ENCODE results near the gene SLC4A7.

The SLC4A7 gene

DNA sequence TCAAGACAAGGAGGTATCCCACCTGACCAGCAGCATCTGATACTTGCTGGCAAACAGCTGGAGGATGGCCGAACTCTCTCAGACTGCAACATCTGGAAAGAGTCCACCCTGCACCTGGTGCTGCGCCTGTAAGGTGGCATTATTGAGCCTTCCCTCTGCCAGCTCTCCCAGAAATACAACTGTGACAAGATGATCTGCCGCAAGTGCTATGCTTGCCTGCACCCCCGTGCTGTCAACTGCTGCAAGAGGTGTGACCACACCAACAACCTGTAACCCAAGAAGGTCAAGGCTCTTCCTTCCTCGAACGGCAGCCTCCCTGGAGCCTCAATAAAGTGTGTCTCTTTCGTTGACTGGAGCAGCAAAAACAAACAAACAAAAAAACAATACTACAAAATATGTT, 2.2 kb upstream of the SLC4A7 start:
- TF ChIP-seq, protein P1, sequence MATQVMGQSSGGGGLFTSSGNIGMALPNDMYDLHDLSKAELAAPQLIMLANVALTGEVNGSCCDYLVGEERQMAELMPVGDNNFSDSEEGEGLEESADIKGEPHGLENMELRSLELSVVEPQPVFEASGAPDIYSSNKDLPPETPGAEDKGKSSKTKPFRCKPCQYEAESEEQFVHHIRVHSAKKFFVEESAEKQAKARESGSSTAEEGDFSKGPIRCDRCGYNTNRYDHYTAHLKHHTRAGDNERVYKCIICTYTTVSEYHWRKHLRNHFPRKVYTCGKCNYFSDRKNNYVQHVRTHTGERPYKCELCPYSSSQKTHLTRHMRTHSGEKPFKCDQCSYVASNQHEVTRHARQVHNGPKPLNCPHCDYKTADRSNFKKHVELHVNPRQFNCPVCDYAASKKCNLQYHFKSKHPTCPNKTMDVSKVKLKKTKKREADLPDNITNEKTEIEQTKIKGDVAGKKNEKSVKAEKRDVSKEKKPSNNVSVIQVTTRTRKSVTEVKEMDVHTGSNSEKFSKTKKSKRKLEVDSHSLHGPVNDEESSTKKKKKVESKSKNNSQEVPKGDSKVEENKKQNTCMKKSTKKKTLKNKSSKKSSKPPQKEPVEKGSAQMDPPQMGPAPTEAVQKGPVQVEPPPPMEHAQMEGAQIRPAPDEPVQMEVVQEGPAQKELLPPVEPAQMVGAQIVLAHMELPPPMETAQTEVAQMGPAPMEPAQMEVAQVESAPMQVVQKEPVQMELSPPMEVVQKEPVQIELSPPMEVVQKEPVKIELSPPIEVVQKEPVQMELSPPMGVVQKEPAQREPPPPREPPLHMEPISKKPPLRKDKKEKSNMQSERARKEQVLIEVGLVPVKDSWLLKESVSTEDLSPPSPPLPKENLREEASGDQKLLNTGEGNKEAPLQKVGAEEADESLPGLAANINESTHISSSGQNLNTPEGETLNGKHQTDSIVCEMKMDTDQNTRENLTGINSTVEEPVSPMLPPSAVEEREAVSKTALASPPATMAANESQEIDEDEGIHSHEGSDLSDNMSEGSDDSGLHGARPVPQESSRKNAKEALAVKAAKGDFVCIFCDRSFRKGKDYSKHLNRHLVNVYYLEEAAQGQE (IDR thresholded peaks at IDR 0.05; ENCODE audit: low read depth), result no peak
- TF ChIP-seq TCF12 (IDR thresholded peaks at IDR 0.05; ENCODE audit: low read depth), result no peak

- TF ChIP-seq, protein P1 (IDR thresholded peaks at IDR 0.05; ENCODE audit: low read depth), result no peak
Observed at GRCh38 chr3:27485866-27486265, 1.7 kb upstream of the SLC4A7 start.

- TF ChIP-seq TAF1 (IDR thresholded peaks at IDR 0.05; ENCODE audit: low read depth) (0 out of 2 replicates have a peak, but pooled peaks have one; percentile 17), CEBPB (IDR thresholded peaks at IDR 0.05) (no peak), NFIC (IDR thresholded peaks at IDR 0.05) (no peak), EGR1 (IDR thresholded peaks at IDR 0.05) (no peak), TEAD4 (IDR thresholded peaks at IDR 0.05) (no peak), FOXM1 (IDR thresholded peaks at IDR 0.05; ENCODE audit: borderline replicate concordance, low read depth) (no peak), USF1 (IDR thresholded peaks at IDR 0.05) (no peak), TCF12 (IDR thresholded peaks at IDR 0.05; ENCODE audit: low read depth) (0 out of 2 replicates have a peak, but pooled peaks have one; percentile 17), EP300 (IDR thresholded peaks at IDR 0.05; ENCODE audit: borderline replicate concordance) (no peak), YY1 (IDR thresholded peaks at IDR 0.05; ENCODE audit: low read depth) (no peak), ZBTB7A (IDR thresholded peaks at IDR 0.05; ENCODE audit: low read depth) (peak; percentile 45; the same call in 1 of the 2 replicates), CREB1 (IDR thresholded peaks at IDR 0.05; ENCODE audit: low read depth) (no peak), RAD21 (IDR thresholded peaks at IDR 0.05; ENCODE audit: low read depth) (no peak)
- TF ChIP-seq, protein P2, sequence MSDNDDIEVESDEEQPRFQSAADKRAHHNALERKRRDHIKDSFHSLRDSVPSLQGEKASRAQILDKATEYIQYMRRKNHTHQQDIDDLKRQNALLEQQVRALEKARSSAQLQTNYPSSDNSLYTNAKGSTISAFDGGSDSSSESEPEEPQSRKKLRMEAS (IDR thresholded peaks at IDR 0.05), result peak; percentile 71
- TF ChIP-seq, protein P1 (IDR thresholded peaks at IDR 0.05; ENCODE audit: low read depth), result no peak
Observed at GRCh38 chr3:27483117-27484014, 818 bp downstream of the SLC4A7 start.

GRCh38 chr3:27479806-27480543, 4.2 kb downstream of the SLC4A7 start:
- TF ChIP-seq EGR1 (IDR thresholded peaks at IDR 0.05) (no peak), TAF1 (IDR thresholded peaks at IDR 0.05; ENCODE audit: low read depth) (no peak), CEBPB (IDR thresholded peaks at IDR 0.05) (no peak), CREB1 (IDR thresholded peaks at IDR 0.05; ENCODE audit: low read depth) (no peak), RAD21 (IDR thresholded peaks at IDR 0.05; ENCODE audit: low read depth) (no peak)

DNA sequence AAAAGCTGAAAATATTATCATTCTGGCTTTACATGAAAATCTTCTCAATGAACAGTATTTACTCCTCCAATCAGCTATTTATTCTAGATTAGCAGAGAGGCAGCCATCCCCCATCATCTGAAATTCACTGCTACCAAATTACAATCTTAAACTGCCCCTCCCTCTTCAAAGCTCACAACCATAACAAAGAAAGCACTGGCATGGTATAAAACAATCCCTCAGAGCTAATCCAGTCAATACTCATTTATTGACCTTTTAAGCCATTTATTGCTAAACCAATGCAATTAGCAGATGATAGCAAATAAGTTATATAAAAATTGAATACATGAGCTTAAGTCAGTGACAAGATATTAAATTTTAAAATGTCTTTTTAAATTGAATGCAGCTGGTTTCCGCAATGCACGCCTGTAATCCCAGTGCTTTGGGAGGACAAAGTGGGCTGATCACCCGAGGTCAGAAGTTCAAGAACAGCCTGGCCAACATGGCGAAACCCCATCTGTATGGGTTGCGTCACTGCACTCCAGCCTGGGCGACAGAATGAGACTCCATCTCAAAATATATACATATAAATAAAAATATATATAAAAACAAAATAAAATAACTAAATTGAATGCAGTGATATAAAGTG, 12.1 kb downstream of the SLC4A7 start:
- no peak for TF ChIP-seq CREB1 (IDR thresholded peaks at IDR 0.05; ENCODE audit: low read depth)
- TF ChIP-seq ZBTB7A (IDR thresholded peaks at IDR 0.05; ENCODE audit: low read depth), result no peak
- TF ChIP-seq CEBPB (IDR thresholded peaks at IDR 0.05), result no peak
- TF ChIP-seq EGR1 (IDR thresholded peaks at IDR 0.05), result no peak
- TF ChIP-seq TCF12 (IDR thresholded peaks at IDR 0.05; ENCODE audit: low read depth), result no peak
- TF ChIP-seq FOXM1 (IDR thresholded peaks at IDR 0.05; ENCODE audit: borderline replicate concordance, low read depth), result no peak
- no peak for TF ChIP-seq TEAD4 (IDR thresholded peaks at IDR 0.05)
- no peak for TF ChIP-seq TAF1 (IDR thresholded peaks at IDR 0.05; ENCODE audit: low read depth)
- TF ChIP-seq, protein P2 (IDR thresholded peaks at IDR 0.05), result no peak
- no peak for TF ChIP-seq USF1 (IDR thresholded peaks at IDR 0.05)
- TF ChIP-seq YY1 (IDR thresholded peaks at IDR 0.05; ENCODE audit: low read depth), result no peak
- TF ChIP-seq NFIC (IDR thresholded peaks at IDR 0.05), result no peak

Data from Ishikawa (cell line).